HG02973 (cell line): ENCODE results near the gene PLCH2.

ENCODE experiments used
- ATAC-seq: cut with Tn5 transposase; IDR thresholded peaks from one replicate; pipeline ENCODE4 v1.9.1; 2021; ENCODE audit warnings: moderate library complexity; ENCODE audit not compliant: unreplicated experiment

PLCH2 gene

DNA sequence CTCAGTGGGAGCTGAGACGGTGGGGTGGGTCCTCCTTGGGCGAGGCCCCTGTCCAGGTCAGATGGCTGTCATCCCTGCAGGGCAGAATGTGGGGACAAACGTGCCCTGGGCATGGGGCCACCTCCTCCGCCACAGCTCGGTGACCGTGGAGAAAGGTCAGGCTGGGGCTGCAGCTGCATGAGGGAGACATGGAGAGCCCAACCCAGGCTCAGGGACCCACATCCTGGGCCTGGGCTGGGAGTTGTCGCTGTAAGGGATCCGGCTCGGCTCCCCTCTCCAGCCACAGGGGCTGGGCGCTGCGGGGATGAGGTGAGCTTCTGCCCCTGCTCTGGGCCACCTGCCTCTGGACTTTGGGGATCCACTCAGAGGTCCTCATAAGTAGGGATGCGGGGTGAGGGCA, 518 bp upstream of the PLCH2 start:
- ATAC-seq, result no peak

DNA sequence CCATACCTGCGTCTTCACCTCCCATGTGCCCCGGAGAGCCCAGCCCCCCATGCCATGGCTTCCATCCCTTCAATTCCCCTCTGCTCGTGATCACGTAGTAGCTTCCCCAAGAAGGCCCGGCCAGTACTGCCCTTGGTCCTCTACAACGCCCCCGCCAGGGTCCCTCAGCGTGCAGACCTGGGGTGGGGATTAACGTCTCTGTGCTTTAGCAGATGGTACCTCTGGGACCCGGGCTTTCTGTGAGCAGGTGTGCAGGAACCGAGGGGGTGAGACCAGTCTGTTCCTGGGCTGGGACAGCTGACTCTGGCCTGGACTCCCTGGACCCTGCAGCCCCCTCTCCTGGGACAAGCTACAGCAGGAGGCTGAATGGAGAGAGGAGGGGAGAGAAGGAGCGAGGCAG, 1.2 kb downstream of the PLCH2 start:
- no peak for ATAC-seq

DNA sequence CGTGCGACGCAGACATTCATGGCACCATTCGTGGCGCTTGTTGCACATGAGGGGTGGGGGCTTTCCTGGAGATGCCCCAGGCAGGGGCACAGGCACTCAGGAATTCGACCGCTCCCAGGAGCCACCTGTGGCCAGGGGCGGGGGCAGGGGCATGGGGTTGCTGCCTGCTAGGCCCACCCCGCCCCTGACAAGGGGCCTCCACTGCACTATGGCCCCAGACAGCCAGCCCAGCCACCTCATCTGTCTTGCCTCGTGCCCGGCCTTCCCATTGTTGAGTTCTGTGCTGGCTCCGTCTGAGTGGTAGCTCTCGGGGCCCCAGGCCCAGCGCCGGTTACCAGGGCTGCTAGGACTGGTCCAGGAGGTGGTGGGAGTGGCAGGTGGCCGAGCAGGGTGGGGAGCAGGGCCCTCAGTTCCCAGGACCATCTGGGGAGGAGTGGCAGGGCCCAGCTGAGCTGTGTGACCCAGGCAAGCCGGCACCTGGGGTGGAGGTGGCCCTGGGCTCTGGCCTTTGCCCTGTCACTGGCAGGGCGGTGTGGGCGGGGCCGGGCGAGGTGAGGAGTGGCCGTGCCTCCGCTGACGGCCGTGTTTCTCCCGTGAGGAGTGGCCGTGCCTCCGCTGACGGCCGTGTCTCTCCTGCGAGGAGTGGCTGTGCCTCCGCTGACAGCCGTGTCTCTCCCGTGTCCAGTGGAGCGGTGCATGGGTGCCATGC, 1.9 kb downstream of the PLCH2 start:
- ATAC-seq, result no peak

DNA sequence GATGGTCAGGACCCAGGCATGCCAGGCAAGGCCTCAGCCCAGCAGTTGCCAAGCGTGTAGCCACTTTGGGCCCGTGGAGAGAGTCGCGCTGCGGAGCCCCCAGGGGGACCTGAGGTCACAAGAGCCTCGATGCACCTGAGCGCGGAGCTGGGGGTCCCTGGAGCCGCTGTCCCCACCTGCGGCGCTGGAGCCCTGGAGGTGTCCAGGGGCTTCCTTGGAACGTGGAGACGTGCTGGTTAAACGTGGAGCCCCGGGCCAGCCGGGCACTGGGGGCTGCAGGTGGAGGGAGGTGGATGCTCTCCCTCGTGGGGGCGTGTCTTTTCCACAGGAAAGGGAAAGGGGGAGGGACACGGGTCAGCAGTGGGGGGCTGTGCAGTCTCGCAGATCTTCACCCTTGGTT, 3.1 kb downstream of the PLCH2 start:
- no peak for ATAC-seq

DNA sequence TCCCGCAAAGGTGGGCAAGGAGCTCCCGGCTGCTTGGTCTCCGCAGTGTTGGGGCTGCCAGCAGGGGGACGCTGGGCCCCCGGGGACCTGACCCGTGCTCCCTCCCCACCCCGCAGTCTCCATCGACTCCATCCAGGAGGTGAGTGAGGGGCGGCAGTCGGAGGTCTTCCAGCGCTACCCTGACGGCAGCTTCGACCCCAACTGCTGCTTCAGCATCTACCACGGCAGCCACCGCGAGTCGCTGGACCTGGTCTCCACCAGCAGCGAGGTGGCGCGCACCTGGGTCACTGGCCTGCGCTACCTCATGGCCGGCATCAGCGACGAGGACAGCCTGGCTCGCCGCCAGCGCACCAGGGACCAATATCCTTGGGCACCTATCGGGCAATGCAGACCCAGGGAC, 3.5 kb downstream of the PLCH2 start:
- no peak for ATAC-seq

DNA sequence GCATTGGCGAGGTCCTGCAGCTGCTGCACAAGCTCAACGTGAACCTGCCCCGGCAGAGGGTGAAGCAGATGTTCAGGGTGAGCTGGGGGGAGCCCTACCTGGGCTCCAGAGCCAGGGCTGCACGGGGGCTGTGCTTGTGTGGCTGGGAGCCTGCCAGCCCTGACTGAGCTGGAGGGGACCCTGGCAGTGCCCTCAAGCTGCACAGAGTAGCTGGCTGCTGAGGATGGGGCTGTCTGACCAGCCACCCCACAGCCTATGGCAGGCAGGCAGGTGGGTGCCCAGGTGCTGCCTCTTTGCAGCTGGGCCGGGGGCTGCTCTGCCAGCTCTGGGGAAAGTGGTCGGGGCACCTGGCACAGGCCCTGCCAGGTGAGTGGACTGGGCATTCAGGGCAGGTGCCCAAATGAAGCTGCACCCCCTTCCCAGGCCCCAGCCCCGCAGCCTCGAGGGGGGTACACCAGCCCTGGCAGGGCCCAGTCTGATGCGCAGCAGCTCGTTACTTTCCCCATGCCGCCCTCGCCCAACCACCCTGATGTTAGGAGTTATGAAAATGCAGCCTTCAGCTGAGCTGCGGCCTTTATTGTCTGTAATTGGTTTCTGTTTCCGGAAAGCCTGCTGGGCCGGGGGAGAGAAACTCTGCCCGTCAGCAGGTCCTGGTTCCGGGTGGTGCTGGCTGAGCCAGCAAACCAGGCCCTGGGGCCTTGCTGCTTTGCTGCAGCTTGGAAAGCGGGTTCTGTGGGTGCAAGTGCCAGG, 4.3 kb downstream of the PLCH2 start:
- ATAC-seq, result no peak

DNA sequence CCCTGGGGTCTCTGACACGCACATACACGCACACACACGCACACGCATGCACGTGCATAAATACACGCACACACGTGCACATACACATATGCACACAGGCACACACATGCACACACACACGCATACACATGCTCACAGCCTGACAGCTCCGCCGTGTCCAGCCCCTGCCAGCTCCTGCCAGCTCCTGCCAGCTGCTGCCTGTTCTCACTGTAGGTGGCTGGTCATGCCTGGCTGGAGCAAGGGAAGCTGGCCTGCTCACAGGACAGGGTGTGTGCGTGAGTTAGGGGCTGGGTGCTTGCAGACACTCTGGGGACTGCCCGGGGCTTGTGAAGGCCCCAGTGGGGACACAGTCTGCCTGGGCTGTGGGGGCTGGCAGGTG, 4.9 kb downstream of the PLCH2 start:
- ATAC-seq, result no peak

DNA sequence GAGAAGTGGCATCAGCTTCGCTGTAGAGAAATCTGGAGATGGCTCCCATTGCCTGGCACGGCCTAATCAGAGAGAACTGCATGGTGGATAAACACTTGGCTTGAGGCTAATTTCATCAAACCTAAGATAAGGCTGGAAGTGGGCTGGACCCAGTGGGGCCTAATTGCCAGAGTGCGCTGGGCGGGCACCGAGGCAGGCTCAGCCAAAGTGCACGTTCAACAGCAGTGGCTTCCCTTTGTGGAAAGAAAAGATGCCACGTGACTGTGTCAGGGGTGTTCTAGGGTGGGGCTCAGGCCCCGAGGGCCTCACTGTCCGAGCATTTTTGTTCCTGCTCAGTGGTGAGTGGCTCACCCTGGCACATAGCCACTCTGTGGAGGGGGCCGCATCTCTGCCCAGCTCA, 5.8 kb downstream of the PLCH2 start:
- no peak for ATAC-seq

DNA sequence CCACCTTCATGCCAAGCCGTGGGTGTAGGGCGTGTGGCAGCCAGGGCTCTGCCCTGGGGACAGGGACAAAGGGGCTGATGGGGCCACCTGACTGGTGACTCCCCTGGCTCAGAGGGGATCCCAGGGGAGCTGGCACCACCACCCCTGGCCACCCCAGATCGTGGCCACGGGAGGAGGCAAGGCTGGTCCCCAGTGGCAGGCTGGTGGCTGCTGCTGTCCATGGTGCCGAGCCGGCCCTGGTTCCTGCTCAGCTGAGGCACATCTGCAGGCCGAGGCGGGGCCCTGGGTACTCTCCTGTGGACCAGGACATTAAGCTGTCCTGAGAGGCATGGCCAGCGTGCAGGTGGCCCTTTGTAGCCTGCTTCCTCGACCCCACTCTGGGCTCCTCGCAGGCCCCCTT, 6.5 kb downstream of the PLCH2 start:
- no peak for ATAC-seq

DNA sequence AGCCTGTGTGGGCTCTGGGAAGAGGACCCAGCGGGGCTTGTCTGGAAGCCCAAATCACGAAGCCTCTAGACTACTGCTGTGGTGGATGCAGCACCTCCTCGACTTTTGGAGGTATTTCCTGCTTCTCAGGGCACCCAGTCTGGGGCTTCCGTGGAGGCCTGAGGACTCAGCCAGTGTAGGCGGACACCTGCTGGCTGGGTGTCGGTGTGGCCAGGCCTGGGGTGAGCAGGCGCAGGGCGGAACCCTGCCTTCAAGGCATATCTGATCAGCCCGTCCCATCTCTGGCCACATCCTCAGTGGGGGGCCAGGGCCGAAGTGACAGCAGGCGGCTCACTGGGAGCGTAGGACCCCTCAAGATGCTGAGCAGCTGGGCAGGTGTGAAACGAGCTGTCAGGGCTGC, 6.9 kb downstream of the PLCH2 start:
- no peak for ATAC-seq

DNA sequence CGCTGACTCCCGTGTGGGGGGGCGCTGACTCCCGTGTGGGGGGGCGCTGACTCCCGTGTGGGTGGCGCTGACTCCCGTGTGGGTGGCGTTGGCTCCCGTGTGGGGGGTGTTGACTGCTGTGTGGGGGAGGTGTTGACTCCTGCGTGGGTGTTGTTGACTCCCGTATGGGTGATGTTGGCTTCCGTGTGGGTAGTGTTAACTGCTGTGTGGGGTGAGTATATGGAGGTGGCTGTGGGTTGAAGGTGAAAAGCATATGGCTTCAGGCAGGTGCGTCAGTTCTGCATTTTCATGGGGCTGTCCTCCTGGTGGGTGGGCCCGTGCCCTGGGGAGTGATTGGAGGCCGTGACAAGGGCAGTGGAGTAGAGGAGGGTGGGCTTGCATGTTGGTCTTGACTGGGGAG, 7.9 kb downstream of the PLCH2 start:
- no peak for ATAC-seq

DNA sequence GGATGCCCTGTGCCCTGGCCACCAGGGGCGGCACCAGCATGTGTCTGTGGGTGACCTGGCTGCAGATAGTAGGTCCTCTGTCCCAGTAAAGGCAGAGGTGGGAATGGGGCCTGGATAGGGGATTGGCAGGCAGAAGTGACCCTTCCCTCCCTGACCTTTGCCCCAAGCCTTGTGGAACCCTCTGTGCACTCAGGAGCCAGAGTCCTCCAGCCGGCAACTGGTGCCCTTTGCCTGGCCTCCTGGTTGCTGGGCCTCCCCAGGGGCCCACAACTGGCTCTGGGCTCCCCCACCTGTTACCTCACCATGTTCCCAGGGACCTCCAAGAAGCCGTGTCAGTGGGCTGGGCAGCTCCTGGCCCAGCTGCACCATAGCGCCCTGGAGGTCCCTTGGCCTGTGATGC, 10.0 kb downstream of the PLCH2 start:
- no peak for ATAC-seq

DNA sequence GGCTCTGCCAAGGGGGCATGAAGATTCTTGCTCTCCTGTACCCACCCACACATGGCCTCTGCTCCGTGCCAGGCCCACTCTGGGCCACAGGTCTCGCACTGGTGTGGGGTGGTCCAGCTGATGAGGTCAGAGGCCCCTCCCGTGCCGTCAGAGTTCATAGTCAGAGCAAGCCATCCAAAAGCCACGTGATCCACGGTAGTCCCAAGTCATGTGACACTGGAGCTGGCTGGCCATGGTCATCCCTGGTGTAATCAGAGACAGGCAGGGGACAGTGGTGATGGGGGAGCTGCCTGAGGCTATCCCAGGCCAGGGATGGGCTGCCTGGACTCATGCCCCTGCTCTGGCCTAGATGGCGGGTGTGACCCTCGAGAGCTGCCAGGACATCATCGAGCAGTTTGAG, 10.5 kb downstream of the PLCH2 start:
- no peak for ATAC-seq

DNA sequence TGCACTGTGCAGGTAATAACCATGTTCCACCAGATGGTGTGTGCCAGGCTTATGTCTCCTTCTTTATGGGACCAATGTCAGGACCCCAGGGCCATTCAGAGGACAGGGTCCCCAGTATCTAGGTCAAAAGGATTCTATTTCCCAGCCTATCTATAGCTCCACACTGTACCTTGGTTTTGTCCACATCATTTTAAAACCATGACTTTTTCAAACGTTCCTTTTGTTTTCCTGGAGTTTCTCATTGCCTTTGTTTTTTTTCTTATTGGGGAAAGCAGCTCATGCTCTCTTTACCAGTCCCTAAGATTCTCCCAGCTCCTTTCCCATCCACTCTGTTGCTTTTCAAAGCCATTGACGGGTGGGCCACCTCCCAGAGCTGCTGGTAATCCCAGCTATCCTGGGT, 12.6 kb downstream of the PLCH2 start:
- ATAC-seq, result no peak

DNA sequence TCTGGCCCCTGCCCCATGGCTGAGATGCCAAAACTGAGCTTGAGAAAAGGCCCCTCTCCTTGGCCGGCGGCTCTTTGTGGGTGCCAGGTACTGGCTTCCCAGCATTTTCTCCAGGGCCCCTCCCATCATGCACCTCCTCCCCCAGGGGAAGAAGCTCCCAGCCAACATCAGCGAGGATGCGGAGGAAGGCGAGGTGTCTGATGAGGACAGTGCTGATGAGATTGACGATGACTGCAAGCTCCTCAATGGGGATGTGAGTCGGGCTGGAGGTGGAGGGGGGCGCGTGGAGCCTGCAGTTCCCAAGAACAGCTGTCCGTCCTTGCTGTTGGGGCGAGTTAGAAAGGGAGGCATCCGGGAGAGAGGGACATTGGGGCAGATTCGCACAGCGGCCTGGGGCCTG, 13.5 kb downstream of the PLCH2 start:
- no peak for ATAC-seq

DNA sequence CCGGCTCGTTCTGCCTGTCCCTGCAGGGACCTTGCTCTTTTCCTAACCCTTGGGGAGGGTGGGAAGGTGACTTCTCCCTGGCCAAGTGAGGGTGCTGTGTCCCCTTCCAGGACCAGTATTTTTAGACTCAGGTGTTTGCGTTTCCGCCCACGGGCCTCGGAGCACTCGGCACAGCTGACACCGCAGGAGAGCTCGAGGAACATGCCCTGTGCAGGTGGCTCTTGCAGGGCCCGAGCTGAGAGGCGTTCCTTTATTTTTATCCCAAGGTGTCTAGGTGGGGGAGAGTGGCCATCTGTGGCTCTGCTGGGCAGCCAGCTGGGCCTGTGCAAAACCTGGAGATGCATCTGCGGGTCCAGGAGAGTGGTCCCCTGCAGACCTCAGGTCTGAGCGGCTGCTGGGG, 16.0 kb downstream of the PLCH2 start:
- ATAC-seq, result no peak

DNA sequence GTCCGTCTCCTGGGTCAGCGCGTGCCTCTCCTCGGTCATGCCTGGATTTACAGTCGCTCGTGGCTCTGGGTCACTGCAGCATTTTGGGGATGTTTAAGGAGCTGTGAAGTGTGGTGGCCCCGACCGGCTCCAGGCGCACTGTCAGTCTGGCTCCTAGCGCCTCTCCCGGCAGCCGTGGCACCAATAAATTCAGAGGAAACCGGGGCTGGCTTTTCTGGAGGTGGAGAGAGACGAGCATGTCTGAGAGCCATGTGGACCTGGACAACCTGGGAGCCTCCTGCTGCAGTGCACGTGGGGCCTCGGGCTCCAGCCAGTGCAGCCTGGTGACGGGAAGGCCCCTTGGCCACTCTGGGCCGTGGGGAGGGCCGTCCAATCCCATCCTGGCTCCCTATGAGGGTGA, 17.1 kb downstream of the PLCH2 start:
- no peak for ATAC-seq

DNA sequence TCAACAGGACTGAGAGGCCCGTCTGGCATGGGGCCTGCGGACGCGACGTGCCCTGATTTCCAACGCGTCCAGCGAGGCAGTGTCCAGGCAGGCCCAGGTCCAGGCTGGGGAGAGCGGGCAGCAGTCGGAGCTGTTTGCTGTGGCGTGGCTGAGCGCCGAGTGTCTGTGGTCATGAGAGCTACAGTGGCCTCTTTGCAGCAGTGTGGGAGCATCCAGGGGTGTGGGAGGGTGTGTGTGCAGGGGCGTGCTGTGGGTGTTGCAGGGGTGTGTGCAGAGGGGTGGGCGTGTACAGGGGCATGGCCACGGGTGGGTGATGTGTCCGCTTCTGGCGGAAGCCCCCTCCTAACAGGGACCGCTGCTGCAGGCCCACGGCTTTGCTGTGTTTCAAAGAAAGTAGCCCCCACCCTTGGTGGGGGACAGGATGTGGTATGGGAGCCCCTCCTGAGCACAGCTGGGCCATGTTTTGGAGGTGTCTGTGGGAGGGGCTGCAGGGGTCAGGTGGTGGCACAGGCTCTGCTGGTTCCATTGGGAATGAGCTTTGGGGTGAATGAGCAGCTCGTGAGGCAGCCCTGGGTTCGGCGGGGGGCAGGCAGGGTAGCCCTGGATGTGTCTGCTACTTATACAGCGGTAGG, 17.7 kb downstream of the PLCH2 start:
- no peak for ATAC-seq

DNA sequence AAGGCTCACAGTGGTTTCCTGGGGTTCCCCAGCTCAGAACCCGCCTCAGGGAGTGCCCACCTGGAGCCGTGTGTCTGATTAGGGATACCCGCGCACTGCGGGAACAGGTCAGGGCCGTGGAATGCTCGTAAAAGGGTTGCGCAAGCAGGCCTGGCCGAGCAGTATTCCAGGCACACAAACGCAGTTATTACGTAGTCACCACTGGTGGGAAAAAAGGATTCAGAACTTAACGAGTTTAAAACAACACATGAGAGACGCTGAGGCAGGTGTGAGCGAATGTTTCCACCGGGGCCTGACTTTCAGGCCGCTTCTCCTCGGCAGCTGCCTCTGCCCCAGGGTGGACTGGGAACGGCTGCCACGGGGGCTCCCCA, 18.2 kb downstream of the PLCH2 start:
- ATAC-seq, result no peak

DNA sequence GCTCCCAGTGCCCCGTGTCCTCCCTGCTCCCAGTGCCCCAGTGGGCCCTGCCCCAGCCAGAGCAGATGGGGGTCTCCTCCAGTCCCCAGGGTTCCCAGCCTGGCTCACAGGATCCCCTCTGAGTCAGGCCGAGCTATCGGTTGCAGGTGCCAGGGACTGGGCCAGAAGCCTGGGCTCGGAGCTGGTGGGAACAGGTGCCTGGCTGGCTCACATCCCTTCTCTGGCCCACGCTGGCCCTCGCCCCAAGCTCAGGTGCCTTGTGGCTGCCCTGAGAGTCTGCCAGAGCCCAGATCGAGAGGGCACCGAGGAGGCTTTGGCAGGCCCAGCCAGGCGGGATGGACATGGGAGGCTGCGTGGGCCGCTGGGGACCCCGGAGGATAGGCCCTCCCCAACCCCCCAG, 18.9 kb downstream of the PLCH2 start:
- ATAC-seq, result no peak

DNA sequence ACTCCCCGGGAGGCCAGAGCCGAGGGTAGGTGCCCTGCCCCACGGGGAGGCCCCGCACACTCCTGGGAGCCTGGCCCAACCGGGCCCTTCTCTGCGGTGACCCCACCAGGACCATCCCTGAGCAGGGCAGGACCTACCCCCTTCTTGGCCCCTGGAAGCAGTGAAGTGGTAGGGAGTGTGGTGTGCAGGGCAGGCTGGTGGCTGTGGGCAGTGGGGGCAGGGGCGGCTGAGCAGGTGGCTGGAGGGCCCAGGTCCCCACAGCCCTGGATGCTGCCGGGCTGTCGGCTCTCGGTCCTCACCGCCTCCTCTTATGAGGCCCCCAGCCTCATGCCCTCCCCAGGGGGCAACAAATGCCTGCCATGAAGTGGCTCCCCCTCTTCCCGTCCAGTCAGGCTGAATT, 19.5 kb downstream of the PLCH2 start:
- no peak for ATAC-seq

DNA sequence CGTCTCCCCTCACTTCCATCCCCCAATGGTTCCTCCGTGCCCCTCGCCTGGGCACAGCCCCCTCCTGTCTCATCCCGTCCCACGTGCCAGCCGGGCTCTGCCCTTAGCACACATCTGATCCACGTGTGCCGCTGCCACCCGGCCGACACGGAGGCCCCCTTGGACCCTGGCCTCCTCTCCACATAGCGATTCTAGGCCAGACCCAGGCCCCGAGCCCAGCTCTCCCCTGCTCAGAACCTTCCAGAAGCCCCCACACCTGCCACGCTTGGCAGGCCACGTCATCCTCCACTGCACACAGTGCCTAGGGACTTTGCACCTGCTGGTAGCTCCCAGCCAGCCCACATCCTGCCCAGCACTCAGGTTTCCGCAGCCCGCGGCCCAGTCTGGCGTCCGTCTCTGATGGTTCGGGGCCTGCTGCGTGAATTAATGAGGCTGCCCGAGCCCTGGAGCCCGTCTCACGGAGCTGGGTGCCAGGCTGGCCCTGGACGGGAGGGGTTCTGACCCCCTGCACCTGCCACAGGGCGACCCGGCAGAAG, 20.1 kb downstream of the PLCH2 start:
- no peak for ATAC-seq
